Measurements from ENCODE around the gene ELMO1. TPM values are rescaled to one million over a fixed set of nuclear protein-coding genes. Genes with fewer than 3 reads are reported as not detected.

Gene ELMO1
- total RNA-seq, 1 donor from 2014 or later: 53.8 TPM

DNA sequence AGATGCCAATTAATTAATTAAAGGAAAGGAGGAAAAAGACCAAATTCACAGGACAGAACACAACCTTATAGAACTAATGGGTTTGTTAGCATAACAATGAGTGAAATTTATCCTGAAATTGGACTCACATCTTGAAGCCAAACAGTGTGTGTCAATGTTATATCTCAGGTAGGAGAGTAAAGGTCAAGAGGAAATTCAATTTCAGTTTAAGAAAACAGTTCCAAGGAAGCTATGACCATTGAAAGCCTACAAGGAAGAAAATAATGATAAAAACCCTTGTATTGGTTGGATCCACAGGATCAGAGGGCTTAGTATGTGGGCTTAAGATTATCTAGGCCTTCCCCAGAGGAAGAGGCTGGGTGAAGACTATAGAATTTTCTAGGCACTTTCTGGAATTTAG lies 525.5 kb downstream of the ELMO1 start:
- Histone ChIP-seq H3K27me3 (no peaks in the 10 kb centered on the region), H3K9me3 (no peaks in the 10 kb centered on the region), H3K27ac (no peak overlapping the region), H3K4me3 (no peak overlapping the region), H3K36me3 (no peaks in the 10 kb centered on the region), H3K4me1 (peaks cover 3% of the 10 kb centered on the region)
- ATAC-seq (no peak), DNase-seq (no peak)
- TF ChIP-seq, protein P1, sequence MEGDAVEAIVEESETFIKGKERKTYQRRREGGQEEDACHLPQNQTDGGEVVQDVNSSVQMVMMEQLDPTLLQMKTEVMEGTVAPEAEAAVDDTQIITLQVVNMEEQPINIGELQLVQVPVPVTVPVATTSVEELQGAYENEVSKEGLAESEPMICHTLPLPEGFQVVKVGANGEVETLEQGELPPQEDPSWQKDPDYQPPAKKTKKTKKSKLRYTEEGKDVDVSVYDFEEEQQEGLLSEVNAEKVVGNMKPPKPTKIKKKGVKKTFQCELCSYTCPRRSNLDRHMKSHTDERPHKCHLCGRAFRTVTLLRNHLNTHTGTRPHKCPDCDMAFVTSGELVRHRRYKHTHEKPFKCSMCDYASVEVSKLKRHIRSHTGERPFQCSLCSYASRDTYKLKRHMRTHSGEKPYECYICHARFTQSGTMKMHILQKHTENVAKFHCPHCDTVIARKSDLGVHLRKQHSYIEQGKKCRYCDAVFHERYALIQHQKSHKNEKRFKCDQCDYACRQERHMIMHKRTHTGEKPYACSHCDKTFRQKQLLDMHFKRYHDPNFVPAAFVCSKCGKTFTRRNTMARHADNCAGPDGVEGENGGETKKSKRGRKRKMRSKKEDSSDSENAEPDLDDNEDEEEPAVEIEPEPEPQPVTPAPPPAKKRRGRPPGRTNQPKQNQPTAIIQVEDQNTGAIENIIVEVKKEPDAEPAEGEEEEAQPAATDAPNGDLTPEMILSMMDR (IDR thresholded peaks at IDR 0.05): no peak
- intact Hi-C loops (cut with DNase I): no loop called here

DNA sequence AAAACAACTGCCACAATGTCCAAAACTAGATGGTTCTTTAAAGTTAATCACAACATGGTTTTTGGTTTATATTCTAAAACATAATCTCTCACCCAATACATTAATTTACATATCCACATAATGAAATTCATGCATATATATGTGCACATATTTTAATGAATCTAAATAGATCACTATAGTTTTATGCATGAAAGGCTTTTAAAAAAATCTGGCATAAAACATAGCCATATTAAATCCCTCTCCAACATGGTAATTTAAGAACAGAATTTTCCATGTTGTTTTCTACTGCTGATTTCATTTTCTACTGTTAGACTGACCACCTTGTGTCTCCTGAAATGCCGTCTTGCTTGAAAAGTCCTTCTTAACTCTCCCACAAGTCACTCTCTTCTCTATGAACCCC lies 528.2 kb downstream of the ELMO1 start:
- no peaks in the 10 kb centered on the region for H3K27me3 ChIP-seq
- H3K36me3 ChIP-seq: no peaks in the 10 kb centered on the region
- H3K4me3 ChIP-seq: no peak overlapping the region
- TF ChIP-seq, protein P1 (IDR thresholded peaks at IDR 0.05): no peak
- H3K9me3 ChIP-seq: no peaks in the 10 kb centered on the region
- no peak for DNase-seq
- H3K4me1 ChIP-seq: peaks cover 3% of the 10 kb centered on the region
- ATAC-seq: no peak
- no peak overlapping the region for H3K27ac ChIP-seq
- intact Hi-C loops (cut with DNase I): no loop called here

DNA sequence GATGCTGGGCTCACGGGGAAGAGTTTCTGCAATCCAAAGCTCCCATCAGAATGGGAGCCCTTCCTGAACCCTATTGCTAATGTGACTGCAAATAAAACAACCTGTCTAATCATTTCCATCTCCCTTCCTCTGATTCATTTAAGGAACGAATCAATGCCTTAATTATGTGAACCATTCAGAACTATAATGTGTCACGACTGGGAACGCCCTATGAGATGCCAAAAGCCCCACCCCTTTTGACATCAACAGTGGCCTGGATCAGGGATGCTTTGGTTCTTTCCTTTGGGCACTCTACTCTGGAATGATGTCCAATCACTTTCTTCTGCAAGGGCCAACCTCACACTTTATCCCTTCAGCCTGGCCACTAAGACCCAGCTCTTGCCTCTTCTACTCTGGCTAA lies 528.9 kb downstream of the ELMO1 start:
- intact Hi-C loops (cut with DNase I): no loop called here
- Histone ChIP-seq H3K27ac (no peak overlapping the region), H3K4me3 (no peak overlapping the region), H3K9me3 (no peaks in the 10 kb centered on the region), H3K4me1 (peaks cover 3% of the 10 kb centered on the region), H3K36me3 (no peaks in the 10 kb centered on the region), H3K27me3 (no peaks in the 10 kb centered on the region)
- DNase-seq: no peak
- no peak for ATAC-seq
- TF ChIP-seq, protein P1 (IDR thresholded peaks at IDR 0.05): no peak

DNA sequence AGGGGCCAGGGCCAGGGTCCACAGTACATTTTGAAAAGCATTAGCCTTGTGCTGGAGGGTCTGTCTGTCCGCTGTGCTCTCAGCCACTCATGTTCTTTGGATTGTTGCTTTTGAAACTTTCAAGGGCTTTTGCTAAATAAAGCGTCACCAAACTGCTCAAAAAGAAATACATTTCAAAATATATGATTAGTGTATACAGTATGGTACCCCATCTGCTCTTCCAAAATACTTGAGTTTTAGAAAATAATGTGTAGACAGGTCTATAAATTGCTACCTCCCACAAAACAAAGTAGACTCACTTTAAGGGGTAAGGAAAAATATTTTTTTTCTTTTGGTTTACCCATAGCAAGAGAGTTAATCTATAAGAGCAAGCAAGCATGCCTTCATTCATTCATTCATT lies 530.1 kb downstream of the ELMO1 start:
- no peaks in the 10 kb centered on the region for H3K9me3 ChIP-seq
- peaks cover 1% of the 10 kb centered on the region for H3K4me1 ChIP-seq
- TF ChIP-seq, protein P1 (IDR thresholded peaks at IDR 0.05): no peak
- intact Hi-C loops (cut with DNase I): no loop called here
- H3K27me3 ChIP-seq: no peaks in the 10 kb centered on the region
- no peak overlapping the region for H3K27ac ChIP-seq
- no peak for ATAC-seq
- no peaks in the 10 kb centered on the region for H3K36me3 ChIP-seq
- DNase-seq: no peak
- H3K4me3 ChIP-seq: no peak overlapping the region

DNA sequence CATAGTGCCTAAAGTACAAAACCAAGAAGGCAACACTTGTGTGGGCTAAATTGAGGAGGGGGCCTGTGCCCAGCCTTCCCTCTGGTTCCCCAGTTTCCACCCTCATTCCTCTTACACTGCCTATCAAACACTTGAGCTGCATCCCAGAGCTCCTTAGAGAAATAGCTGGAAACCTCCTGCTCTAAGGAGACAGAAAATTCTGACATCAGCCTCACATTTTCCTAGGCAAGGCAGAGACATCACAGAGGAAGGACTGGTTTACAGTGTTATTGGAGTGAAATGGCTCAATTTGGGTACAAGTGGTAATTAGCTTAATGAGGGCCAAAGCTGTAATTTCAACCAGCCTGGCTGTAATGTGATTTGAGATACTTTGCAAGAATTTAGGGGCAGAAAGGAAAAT lies 532.0 kb downstream of the ELMO1 start:
- no peak for DNase-seq
- intact Hi-C loops (cut with DNase I): no loop called here
- no peaks in the 10 kb centered on the region for H3K9me3 ChIP-seq
- no peaks in the 10 kb centered on the region for H3K27me3 ChIP-seq
- H3K4me1 ChIP-seq: no peaks in the 10 kb centered on the region
- TF ChIP-seq, protein P1 (IDR thresholded peaks at IDR 0.05): no peak
- H3K27ac ChIP-seq: no peak overlapping the region
- ATAC-seq: no peak
- H3K4me3 ChIP-seq: no peak overlapping the region
- H3K36me3 ChIP-seq: no peaks in the 10 kb centered on the region

DNA sequence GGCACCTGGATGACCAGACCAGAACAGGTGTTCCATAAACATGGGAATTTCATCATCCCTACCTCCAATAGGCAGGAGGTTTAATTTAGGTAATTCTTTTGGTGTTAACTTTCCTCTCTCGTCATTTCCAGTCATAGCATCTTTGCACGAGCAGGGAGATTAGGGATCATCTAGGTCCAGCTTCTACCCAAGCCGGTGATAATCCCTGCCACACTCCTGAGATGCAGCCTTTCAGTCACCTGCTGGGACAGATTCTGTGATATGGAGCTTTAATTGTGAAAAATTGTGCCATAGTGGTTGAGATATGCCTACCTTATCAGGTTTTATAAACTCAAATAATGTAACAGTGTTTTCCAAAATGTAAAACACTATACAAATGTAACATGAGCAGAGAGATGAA lies 532.5 kb downstream of the ELMO1 start:
- ATAC-seq: no peak
- intact Hi-C loops (cut with DNase I): no loop called here

More for the DNA sequence above, 532.5 kb downstream of the ELMO1 start:
- TF ChIP-seq, protein P1 (IDR thresholded peaks at IDR 0.05): no peak
- H3K36me3 ChIP-seq: no peaks in the 10 kb centered on the region
- no peak overlapping the region for H3K4me3 ChIP-seq
- no peaks in the 10 kb centered on the region for H3K27me3 ChIP-seq
- no peak for DNase-seq
- no peaks in the 10 kb centered on the region for H3K4me1 ChIP-seq
- no peak overlapping the region for H3K27ac ChIP-seq
- no peaks in the 10 kb centered on the region for H3K9me3 ChIP-seq
